Epidermal melanocyte (primary cell): ENCODE data around the gene TMED7.
A peak's percentile ranks its signal among the peaks of the same experiment; 100 is the strongest.

Source experiments
- DNase-seq: peaks from one replicate; pipeline ENCODE4 v3.0.0; 2011; ENCODE audit warnings: low spot score; ENCODE audit not compliant: insufficient read length

The TMED7 gene

DNA sequence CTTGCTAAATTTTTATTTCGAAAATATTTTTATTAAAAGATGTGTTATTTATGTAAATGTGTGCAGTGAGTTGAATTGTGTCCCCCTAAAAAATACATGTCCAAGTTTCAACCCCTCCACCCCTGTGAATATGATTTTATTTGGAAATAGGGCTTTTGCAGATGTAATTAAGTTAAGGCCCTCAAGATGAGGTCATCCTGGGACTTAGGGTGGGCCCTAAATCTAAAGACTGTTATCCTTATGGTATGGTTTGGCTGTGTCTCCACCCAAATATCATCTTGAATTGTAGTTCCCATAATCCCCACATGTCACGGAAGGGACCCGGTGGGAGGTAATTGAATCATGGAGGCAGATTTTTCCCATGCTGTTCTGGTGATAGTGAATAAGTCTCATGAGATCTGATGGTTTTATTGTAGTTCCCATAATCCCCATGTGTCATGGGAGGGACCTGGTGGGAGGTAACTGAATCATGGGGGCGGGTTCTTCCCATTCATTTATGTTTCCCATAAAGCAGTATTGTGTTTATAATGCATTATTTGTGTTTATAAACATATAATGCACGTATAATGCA is 1.5 kb upstream of the TMED7 start:
- no peak for DNase-seq

DNA sequence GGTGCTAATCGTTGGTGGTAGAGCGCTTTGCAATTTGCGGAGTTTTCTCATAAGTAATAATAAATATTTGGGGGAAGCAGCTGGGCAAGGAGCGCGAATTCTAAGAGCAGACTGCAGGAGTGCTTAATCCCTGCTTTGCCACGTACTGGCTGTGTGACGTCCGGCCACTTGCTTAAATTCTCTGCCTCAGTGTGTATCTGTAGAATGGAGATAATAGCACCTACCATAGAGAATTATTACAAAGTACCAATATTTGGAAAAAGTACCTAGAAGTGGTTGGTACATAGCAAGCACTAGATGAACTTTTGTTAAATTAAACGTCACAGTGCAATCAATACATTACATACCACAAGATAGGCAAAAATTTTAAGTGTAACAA is 598 bp upstream of the TMED7 start:
- no peak for DNase-seq

DNA sequence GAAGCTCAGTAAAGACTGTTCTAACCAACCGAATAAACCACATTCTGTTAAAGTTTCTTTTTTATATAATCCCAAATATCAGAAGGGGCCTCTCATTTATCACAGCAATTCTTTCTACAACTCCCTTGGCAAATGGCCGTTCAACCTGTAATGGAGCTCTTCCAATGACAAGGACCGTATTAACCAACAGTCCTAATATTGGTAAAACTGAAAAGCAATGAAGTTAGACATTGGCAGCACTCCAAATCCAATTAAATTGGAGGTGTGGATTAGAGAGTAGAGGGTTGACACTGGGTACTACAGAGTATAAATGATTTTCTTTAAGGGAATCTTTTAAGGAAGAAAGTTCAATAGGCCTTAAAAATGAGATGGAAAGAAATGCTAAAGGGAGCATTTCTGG is 842 bp downstream of the TMED7 start:
- no peak for DNase-seq

DNA sequence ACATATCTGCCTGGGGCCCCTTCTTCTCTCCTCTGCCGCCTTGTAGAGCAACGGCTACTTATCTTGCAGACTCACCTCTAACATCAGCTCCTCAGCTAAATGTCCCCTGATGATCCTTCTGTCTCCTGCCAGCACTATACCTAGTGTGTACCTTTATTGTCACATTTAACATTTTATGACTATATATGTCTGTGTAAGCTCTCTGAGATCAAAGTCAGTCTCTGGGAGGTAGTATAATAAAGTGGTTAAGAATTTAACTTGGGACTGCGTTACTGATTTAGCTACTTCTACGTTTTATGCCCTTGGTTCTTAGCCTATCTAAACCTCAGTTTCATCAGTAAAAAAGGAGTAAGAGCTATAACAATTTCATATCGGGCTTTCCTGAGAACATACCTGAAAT is 2.2 kb downstream of the TMED7 start:
- DNase-seq = no peak

DNA sequence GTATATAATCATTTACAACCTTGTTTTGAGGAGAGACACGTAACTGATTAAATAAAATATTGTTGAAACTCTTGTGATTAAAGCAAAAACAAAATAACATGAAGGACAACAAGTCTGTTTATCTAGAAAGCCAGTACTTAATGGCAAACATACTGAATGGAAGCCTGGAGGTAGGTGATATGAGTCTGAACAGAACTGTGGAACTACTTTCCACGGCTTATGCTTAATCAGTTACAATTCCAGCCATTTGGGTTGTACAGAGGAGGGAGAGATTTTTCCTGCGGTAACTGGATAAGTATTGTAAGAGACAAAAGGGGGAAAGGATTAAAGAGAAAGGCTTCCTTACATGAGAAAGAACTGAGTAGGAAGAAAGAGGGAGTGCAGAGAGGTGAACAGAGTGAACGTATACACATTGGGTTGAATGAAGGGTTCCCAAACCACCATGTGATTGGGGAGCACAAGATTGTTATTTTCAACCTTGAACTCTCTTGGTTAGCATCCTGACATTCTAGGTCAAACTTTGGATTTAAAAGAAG is 4.4 kb downstream of the TMED7 start:
- no peak for DNase-seq

DNA sequence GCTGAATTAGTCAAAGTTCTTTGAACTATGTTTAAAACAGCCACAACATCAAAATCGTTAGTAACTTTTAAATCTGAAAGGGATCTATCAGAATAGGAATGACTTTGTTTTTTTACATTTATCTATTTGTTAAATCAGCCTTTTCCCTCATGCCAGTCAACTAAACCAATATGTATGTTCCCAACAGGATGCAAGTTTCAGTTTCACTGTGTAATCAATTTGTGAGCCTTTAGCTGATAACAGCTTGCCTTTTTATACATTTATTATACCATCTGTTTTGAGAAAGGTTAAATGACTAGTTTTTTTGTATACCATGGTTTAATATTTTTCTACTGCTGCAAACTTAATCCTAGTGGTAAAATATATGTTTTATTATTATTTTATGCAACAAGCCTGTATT is 8.9 kb downstream of the TMED7 start:
- no peak for DNase-seq

DNA sequence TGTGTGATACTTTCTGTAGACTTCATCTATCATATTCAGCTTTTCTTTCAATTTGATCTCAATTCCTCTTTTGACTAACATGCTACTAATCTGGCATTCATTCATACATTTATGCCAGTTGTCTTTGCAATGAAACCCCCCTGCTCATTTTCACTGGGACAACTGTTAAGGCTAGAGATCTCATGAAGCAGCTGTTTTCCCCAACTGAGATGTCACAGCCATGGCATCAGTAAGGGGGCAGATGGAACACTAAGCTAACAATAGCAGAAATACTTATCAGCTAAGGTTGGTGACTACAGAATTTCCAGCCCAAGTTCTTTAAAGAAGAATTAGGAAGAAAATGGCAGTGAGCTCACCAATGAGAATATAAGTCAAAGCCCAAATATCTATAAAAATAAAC is 9.4 kb downstream of the TMED7 start:
- DNase-seq = no peak

DNA sequence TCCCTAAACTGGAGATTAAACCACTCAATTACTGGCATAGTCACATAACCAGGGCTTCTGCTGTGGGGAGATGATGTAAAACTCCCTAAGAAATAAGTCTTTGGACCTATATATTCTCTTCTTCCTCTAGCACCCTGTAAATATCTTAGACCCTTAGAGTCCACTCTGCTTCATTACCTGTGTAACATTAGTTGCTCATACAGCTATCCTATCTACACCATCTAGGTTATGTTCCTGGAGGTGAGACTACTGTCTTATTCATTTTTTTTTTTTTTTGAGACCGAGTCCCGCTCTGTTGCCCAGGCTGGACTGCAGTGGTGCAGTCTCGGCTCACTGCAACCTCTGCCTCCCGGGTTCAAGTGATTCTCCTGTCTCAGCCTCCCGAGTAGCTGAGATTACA is 14.0 kb downstream of the TMED7 start:
- no peak for DNase-seq

DNA sequence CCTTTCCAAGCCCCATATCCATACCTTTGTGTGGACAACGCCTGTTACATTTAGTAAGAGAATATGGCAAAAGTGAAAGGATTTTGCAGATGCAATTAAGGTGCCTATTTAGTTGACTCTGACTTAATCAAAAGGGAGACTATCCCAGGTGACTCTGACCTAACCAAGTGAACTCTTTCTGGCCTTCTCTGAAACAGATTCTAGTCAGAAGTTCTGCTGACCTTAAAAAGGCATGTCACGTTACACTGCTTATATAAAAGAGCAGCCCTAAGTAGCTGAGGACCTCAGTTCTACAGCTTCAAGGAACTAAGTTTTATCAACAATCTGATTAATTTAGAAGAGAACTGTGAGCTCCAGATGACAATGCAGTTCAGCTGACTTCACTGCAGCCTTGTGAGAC is 17.9 kb downstream of the TMED7 start:
- no peak for DNase-seq

DNA sequence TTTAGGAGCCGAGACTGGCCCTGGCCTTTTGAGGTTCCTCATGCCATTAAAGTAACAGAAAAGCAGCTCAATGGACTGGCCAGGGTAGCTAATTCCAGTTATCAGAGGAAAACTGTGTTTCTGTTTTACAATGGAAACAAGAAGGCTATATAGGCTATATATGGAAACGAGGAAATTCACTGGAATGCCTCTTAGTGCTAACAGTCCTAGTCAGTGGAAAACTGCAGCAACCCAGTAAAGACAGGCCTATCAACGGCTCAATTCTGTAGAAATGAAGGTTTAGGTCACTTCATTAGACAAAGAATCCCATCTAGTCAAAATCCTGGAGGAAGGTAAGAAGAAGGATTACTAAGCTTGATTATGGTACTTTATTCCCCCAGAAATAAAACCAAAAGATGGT is 20.4 kb downstream of the TMED7 start:
- DNase-seq = no peak

DNA sequence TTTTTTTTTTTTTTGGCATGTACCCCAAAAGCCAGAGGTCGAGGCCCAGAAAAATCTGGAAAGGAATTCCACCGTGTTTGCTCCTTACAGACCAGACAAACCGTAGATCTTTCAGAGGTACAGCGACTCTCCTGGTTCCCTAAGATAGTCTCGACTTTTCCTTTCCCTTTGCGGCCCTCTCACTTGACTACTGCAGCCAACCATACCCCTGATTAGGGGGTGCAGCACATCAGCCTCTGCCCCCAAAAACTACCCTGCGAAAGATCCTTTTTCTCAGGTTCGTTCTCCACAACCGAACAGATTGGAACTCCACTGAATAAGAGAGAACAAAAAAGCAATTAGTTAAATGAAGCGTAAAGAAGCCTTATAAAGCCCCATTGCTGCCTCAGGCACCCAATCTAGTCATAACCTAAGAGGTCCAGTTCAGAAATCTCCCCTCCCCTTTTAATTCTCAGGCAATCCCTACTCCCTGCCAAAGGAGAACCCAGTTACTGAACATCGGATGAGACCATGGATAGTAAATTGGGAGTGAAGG is 23.2 kb downstream of the TMED7 start:
- no peak for DNase-seq

DNA sequence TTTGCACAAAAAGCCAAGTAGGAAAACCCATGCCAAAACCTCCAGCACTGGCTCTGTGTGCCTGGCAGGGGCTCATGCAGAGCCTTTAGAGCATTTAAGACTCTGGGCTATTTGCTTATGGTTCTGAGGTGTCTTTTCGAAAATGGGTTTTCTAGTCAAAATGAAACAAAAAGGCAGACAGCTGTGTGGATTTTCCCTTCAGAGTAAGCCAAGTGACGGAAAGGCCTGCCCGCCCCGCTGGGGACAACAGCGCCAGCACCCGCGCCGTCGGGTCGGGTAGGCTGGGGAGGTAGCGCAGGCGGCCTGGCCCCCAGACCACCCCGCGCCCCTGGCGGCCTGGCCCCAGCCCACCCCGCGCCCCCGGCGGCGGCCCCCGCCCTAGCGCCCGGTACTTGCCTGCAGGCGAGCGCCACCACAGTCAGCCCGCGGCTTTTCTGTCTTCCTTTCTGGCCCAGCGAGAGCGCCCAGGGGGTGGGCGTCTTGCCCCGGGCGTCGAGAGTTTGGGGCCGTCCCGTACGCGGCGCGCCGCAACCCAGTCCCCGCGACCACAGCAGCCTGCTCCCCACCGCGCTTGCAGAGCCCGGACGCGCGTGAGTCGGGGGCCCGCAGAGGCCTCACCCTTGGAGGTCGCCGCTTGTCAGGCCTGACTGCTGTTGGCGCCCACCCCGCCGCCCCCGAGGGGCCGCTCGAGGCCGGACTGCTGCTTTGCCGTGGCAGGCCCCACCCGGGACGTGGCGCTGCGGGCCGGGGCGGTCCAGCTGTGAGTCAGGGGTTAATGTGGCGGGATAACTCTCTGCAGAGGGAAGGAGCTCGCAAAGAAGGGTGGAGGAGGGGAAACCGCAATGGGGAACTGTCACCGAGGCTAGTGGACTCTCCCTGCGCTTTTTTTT is 23.9 kb downstream of the TMED7 start, which contains the start of gene TICAM2:
Gene TICAM2, minus strand, starts transcription at position 779 of the 890 bp plus-strand sequence. CDS start 21,223 bp downstream, outside the sequence.
- DNase-seq = no peak

DNA sequence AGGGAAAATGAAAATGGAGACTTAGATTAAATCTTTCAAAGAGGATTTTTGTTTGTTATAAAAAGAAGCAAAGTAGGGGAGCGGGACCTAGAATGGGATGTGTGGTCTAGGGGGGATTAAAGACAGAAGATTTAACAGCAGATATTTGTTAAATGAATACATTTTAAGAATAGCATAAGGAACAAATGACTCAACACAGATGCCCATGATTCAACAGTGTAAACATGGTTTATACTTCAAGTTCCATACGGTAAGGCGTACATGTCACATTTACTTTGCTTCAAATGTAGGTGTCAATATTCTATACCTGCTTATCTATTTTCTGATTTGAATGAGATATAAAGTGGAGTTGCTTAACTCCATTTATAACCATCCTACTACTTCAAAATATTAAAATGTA is 25.1 kb downstream of the TMED7 start:
- DNase-seq = no peak

DNA sequence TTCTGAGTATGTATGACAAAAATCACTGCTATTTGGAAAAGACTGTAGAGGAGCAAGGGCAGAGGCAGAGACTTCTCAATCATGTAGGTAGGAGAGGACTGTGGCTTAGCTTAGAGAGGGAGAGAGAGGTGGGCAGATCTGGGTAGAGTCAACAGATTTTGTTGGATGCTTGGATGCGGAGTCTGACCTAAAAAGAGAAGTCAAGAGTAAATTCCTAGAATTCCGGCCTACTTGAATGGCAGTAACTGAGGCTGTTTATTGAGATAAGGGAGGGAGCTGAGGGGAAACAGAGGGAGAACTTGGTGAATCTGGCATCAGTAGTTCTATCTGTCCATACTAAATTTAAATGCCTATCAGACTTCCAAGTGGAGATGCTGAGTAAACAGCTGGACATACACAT is 25.9 kb downstream of the TMED7 start:
- DNase-seq = no peak

DNA sequence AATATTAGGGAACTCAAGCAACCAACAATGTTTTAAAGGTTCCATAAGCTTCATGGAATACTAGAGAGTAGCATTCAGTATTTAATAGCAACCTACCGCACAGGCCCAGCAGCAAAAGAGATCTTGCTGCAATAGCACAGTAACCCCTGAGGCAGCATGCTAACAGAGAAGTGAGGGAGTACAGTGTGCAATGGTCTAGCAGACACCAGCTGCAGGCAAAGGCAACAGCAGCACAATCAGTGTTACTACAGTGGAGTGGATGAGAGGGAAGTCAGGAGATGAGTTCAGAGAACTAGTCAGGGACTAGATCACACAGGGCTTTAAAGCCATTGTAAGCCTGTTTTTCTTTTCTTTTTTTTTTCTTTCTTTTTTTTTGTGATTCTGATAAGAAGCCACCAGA is 26.3 kb downstream of the TMED7 start:
- peak; percentile 75 for DNase-seq

DNA sequence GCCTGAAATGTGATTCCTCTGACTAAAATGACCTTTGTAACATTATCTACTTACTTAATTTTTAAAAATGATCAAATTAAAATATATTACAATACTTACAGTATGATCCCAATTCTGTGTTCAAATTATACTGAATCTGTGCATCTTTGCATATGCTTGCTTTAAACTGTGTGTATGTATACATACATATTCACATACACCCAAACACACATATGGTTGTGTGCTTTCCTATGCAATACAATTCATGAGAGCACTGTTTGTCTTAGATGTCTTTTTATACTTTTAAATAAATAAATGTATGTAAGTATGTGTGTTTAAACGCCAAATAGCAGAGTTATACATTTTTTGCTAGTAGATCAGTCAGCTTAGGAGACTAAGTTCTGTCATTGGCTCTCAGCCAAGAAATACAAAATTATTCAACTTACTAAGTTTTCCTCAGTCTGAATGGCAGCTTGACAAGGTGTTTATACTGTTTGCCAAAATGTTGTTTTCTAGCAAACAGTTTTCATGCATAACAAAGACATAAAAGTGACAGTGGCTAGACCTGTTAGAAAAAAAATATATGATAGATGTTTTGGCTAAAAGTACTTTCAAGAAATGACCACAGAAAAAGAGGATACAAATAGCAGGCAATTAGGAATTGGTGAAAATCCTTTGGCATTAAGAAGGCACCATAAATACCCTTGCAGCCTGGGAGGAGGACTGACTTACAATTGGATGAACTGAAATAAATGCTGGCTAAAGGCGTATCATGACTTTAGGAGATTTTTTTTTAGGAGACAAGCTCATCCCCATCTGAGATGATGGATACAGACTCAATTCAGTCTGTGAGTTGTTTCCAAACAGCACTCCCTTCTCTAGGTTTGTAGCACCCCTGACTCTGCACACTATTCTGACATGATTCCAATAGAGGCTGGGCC is 31.4 kb downstream of the TMED7 start:
- no peak for DNase-seq

DNA sequence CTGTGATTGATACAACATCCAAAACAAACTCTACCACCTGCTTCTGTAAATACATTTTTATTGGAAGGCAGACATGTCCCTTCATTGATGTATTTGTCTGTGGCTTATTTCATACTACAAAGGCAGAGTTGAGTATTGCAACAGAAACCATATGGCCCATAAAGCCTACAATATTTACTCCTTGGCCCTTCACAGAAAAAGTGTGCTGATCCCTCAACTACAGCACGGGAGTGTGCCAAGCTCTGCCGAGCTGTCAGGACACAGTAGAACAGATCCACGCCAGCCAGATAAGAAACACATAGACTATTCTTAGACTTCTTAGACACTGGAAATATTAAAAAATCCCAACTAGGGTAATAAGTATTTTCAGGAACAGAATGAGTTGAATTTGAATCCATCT is 36.8 kb downstream of the TMED7 start:
- no peak for DNase-seq

DNA sequence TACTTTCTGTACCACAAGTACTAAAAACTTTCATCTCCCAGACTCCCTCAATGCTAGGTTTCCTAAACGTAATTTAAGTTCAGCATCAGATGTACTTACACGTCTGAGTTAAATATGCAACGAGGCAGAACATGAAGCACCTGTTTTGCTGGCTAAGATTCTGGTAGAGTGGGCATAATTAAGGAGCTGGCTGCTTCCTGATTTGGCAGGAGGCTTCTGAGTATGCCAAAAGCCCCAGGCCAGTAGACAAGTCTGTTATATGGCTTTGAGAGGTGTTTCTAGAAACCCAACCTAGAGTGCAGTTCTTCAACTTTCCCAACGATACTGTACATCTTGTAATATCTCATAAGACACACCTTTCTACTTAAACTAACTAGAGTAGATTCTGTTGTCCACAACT is 37.2 kb downstream of the TMED7 start:
- DNase-seq = no peak

DNA sequence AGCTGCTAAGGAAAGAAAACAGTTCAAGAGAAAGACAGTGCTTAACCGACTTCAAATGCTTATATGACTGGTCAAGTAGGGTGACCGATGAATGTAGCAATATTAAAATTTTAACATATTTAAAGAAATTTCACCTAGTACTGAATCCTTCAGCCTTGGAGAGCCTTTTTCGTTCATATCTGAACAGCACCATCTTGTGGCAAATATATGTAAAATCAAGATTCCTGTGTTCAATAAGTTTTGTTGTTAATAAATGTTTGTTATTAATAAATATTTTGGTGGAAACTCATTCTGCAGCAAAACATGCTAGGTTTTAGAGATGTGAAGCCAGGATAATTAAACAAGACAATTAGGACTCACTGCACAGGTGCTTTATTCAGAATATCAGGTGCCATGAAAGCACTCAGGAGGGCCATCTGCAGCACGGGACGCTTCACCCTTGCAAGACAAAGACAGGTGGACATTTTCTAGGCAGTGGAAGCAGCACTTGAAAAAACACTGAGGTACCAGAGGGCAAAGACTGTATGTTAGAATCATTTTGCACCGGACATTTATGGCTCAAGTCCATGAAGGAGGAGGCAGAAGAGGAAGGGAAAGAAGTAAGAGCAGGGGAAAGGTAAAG is 39.2 kb downstream of the TMED7 start:
- DNase-seq = no peak

DNA sequence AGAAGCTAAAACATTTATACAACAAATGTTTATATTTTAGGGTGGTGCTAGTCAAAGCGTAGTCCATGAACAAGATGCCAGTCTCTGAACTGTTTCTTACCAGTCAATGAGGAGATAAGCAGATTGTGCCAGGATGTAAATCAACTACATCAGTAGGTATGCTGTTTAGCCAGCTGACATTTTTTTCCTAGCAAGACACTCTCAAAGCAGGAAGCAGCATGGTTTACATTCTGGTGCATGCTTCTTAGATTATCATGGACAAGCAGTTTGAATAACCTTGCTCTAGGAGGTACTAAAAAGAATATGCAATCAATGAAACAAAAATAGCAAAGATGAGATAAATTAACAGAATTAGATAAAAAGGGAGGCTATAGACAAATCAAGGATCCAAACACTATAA is 40.6 kb downstream of the TMED7 start:
- no peak for DNase-seq

DNA sequence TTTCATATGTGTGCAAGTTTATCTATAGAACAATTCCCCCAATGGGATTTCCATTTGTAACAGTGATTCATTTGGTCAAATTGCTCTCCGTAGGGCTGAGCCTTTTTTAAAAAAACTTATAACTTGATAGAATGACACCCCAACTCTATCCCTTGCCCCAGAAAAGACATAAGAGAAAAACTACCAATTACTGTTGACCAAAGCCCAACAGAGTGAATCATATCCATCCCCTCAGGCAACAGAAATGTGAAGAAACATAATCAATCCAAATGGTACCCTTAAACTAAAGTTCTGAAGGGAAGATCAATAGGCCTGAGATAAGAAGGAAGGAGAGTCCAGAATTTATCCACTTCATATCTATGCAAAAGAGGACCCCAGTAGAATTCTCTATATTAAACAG is 41.3 kb downstream of the TMED7 start:
- DNase-seq = no peak
